Gastrocnemius medialis (tissue), 4 donors: ENCODE measurements around the gene SLC35G1. TPM values are rescaled to one million over a fixed set of nuclear protein-coding genes. Genes with fewer than 3 reads are reported as not detected.

Experiments
- ATAC-seq, 2 donors: fragments of 150-250 bp; one replicate each; pipeline ENCODE4 v1.9.1; 2016
- DNase-seq, 2 donors: peaks; one replicate each; pipeline ENCODE4 v3.0.0-alpha.2; 2019
- H3K27ac ChIP-seq, 4 donors: fragments of 200-600 bp; sonication (generic); 1 replicate in 1 of 4; 2 replicates in 3 of 4; pipeline ENCODE4 v1.5.1; 2016 to 2018; ENCODE audit warnings: mild to moderate bottlenecking in 2 of 4, moderate library complexity in 1 of 4
- H3K27me3 ChIP-seq, 3 donors: fragments of 200-600 bp; sonication (generic) in 2 of 3; 1 replicate in 1 of 3; 2 replicates in 2 of 3; pipeline versions ENCODE4 v1.5.1 to v1.6.0; 2016 to 2019; ENCODE audit warnings: mild to moderate bottlenecking in 1 of 3, moderate library complexity in 1 of 3
- H3K36me3 ChIP-seq, 2 donors: fragments of 200-600 bp; sonication (generic) in 1 of 2; one replicate each; pipeline ENCODE4 v1.5.1; 2017 to 2018
- H3K4me1 ChIP-seq, 2 donors: fragments of 200-600 bp; sonication (generic) in 1 of 2; one replicate each; pipeline ENCODE4 v1.5.1; 2016 to 2017; ENCODE audit warnings: mild to moderate bottlenecking in 2 of 2
- H3K4me3 ChIP-seq, 4 donors: fragments of 200-600 bp; sonication (generic) in 3 of 4; 1 replicate in 1 of 4; 2 replicates in 3 of 4; pipeline ENCODE4 v1.5.1; 2016 to 2019; ENCODE audit warnings: mild to moderate bottlenecking in 2 of 4
- H3K9me3 ChIP-seq, 3 donors: fragments of 200-600 bp; sonication (generic) in 2 of 3; 1 replicate in 1 of 3; 2 replicates in 2 of 3; pipeline ENCODE4 v1.5.1; 2016 to 2019
- CTCF ChIP-seq, 5 experiments: fragments of 450-650 bp in 3 of 5; fragments of 200-600 bp in 2 of 5; sonication (generic) in 2 of 5; IDR thresholded peaks in 4 of 5; conservative IDR thresholded peaks in 1 of 5; 1 replicate in 4 of 5; 2 replicates in 1 of 5; pipeline ENCODE4 v1.5.1; 2016 to 2019; ENCODE audit warnings: antibody characterized with exemption in 5 of 5, mild to moderate bottlenecking in 3 of 5, moderate library complexity in 3 of 5
- POLR2A ChIP-seq, 2 donors: fragments of 450-650 bp; IDR thresholded peaks; one replicate each; pipeline ENCODE4 v1.6.1; 2017; ENCODE audit warnings: antibody characterized with exemption in 2 of 2, mild to moderate bottlenecking in 2 of 2, moderate library complexity in 2 of 2
- in situ Hi-C, 4 donors: fragments of 200-750 bp; cut with MboI; loops; one replicate each; pipeline versions ENCODE4 v1.15.0 to v1.8.0; 2017; ENCODE audit warnings: low sequenced_read_pairs in 4 of 4
- intact Hi-C: fragments of 100-400 bp; cut with DNase I; formaldehyde crosslinking; loops from one replicate; pipeline ENCODE4 v1.15.1; 2023; ENCODE audit warnings: low total_unique reads
- total RNA-seq, 4 donors: library from RNA; depleted of rRNA; stranded (reverse); fragments of >200 nt; gene quantifications; one replicate each; pipeline versions ENCODE4 v1.1.0 to v1.2.3, GENCODE V29; 2016

Gene SLC35G1
- total RNA-seq, 4 donors from 2014 or later = 0.78 to 3.4 (median 0.97) TPM

- Histone ChIP-seq H3K27me3 (no peaks in the 10 kb centered on the region), H3K36me3 (no peaks in the 10 kb centered on the region), H3K9me3 (no peaks in the 10 kb centered on the region), H3K4me1 (no peaks in the 10 kb centered on the region), H3K4me3 (no peak overlapping the region), H3K27ac (no peak overlapping the region)
- intact Hi-C loops (no loop called here), in situ Hi-C loops (no loop called here)
- DNase-seq = no peak
- TF ChIP-seq CTCF (IDR thresholded peaks at IDR 0.05 in 4 of 5, conservative IDR thresholded peaks at IDR 0.05 in 1 of 5) (no peak), POLR2A (IDR thresholded peaks at IDR 0.05) (no peak)
- ATAC-seq = no peak
Observed at GRCh38 chr10:93861825-93862224, 32.0 kb upstream of the SLC35G1 start.

- TF ChIP-seq CTCF (IDR thresholded peaks at IDR 0.05 in 4 of 5, conservative IDR thresholded peaks at IDR 0.05 in 1 of 5) = no peak
- no peak for TF ChIP-seq POLR2A (IDR thresholded peaks at IDR 0.05)
- DNase-seq (no peak), ATAC-seq (no peak)
- Histone ChIP-seq H3K4me1 (no peaks in the 10 kb centered on the region), H3K4me3 (no peak overlapping the region), H3K27me3 (peaks cover 0 to 4% (median 0%) of the 10 kb centered on the region in 3 donors), H3K36me3 (no peaks in the 10 kb centered on the region), H3K27ac (no peak overlapping the region), H3K9me3 (no peaks in the 10 kb centered on the region)
- in situ Hi-C loops = no loop called here
- intact Hi-C loops = no loop called here
Observed at GRCh38 chr10:93865794-93866425, 27.9 kb upstream of the SLC35G1 start.

GRCh38 chr10:93867525-93867924 is 26.3 kb upstream of the SLC35G1 start:
- no peaks in the 10 kb centered on the region for H3K36me3 ChIP-seq
- intact Hi-C loops (no loop called here), in situ Hi-C loops (no loop called here)
- no peaks in the 10 kb centered on the region for H3K4me1 ChIP-seq
- H3K9me3 ChIP-seq = no peaks in the 10 kb centered on the region
- ATAC-seq (no peak), DNase-seq (no peak)
- no peak overlapping the region for H3K4me3 ChIP-seq
- TF ChIP-seq POLR2A (IDR thresholded peaks at IDR 0.05) (no peak), CTCF (IDR thresholded peaks at IDR 0.05 in 4 of 5, conservative IDR thresholded peaks at IDR 0.05 in 1 of 5) (no peak)
- H3K27me3 ChIP-seq = peaks cover 0 to 4% (median 0%) of the 10 kb centered on the region in 3 donors
- no peak overlapping the region for H3K27ac ChIP-seq

- in situ Hi-C loops (no loop called here), intact Hi-C loops (no loop called here)
- no peaks in the 10 kb centered on the region for H3K36me3 ChIP-seq
- no peak for DNase-seq
- peaks cover 0 to 4% (median 0%) of the 10 kb centered on the region in 3 donors for H3K27me3 ChIP-seq
- no peak for TF ChIP-seq CTCF (IDR thresholded peaks at IDR 0.05 in 4 of 5, conservative IDR thresholded peaks at IDR 0.05 in 1 of 5)
- TF ChIP-seq POLR2A (IDR thresholded peaks at IDR 0.05) = no peak
- H3K9me3 ChIP-seq = no peaks in the 10 kb centered on the region
- H3K27ac ChIP-seq = no peak overlapping the region
- no peaks in the 10 kb centered on the region for H3K4me1 ChIP-seq
- no peak overlapping the region for H3K4me3 ChIP-seq
- ATAC-seq = no peak
Observed at GRCh38 chr10:93871671-93872204, 22.0 kb upstream of the SLC35G1 start.
